Measurements from ENCODE around the gene RBP2.

RBP2 gene

GRCh38 chr3:139509631-139510030, 33.3 kb upstream of the RBP2 start:
- no peak for DNase-seq (ENCODE audit: low spot score)
- POLR2A ChIA-PET (ENCODE audit: low non-redundant PET), result no interaction called here
- CTCF ChIA-PET, result interaction anchor here (0.6 kb wide), 1 partner anchor 176 kb away, joined by 3 read pairs; no protein-coding TSS in a partner anchor

GRCh38 chr3:139506766-139507165, 30.4 kb upstream of the RBP2 start:
- CTCF ChIA-PET, result interaction anchor here (0.7 kb wide), 1 partner anchor 68 kb away, joined by 5 read pairs; no protein-coding TSS in a partner anchor

More at GRCh38 chr3:139509631-139510030, 33.3 kb upstream of the RBP2 start:
- H3K27ac ChIP-seq, result no peak overlapping the region
- TF ChIP-seq CTCF (conservative IDR thresholded peaks at IDR 0.05; ENCODE audit: low read depth), result no peak

GRCh38 chr3:139505829-139506386, 29.6 kb upstream of the RBP2 start:
- H3K27ac ChIP-seq, result no peak overlapping the region
- TF ChIP-seq CTCF (conservative IDR thresholded peaks at IDR 0.05; ENCODE audit: low read depth), result no peak
- DNase-seq (ENCODE audit: low spot score), result no peak
- ChIA-PET CTCF (interaction anchor here (0.6 kb wide), 1 partner anchor 9 kb away, joined by 3 read pairs; no protein-coding TSS in a partner anchor), POLR2A (ENCODE audit: low non-redundant PET) (interaction anchor here (0.6 kb wide), 1 partner anchor 115 kb away, joined by 6 read pairs; no protein-coding TSS in a partner anchor)

More at GRCh38 chr3:139506766-139507165, 30.4 kb upstream of the RBP2 start:
- TF ChIP-seq CTCF (conservative IDR thresholded peaks at IDR 0.05; ENCODE audit: low read depth), result no peak
- H3K27ac ChIP-seq, result no peak overlapping the region
- POLR2A ChIA-PET (ENCODE audit: low non-redundant PET), result no interaction called here
- no peak for DNase-seq (ENCODE audit: low spot score)

GRCh38 chr3:139499536-139499935, 23.2 kb upstream of the RBP2 start:
- H3K27ac ChIP-seq, result no peak overlapping the region
- CTCF ChIA-PET, result interaction anchor here (0.5 kb wide), 1 partner anchor 798 kb away, joined by 3 read pairs; no protein-coding TSS in a partner anchor
- no peak for TF ChIP-seq CTCF (conservative IDR thresholded peaks at IDR 0.05; ENCODE audit: low read depth)
- POLR2A ChIA-PET (ENCODE audit: low non-redundant PET), result no interaction called here
- no peak for DNase-seq (ENCODE audit: low spot score)

- TF ChIP-seq CTCF (conservative IDR thresholded peaks at IDR 0.05; ENCODE audit: low read depth), result no peak
- no peak overlapping the region for H3K27ac ChIP-seq
- CTCF ChIA-PET, result interaction anchor here (0.6 kb wide), 2 partner anchors 11 to 1489 kb away, joined by 3 read pairs; no protein-coding TSS in a partner anchor
- DNase-seq (ENCODE audit: low spot score), result no peak
- POLR2A ChIA-PET (ENCODE audit: low non-redundant PET), result no interaction called here
Measured at GRCh38 chr3:139493826-139494385, 17.6 kb upstream of the RBP2 start.

GRCh38 chr3:139491966-139492365, 15.7 kb upstream of the RBP2 start:
- CTCF ChIA-PET, result interaction anchor here (0.5 to 0.7 kb wide), 2 partner anchors 42 to 1609 kb away, joined by 3 to 4 read pairs; no protein-coding TSS in a partner anchor
- no peak for TF ChIP-seq CTCF (conservative IDR thresholded peaks at IDR 0.05; ENCODE audit: low read depth)
- H3K27ac ChIP-seq, result no peak overlapping the region
- POLR2A ChIA-PET (ENCODE audit: low non-redundant PET), result no interaction called here
- DNase-seq (ENCODE audit: low spot score), result no peak
